Right ventricle myocardium superior (tissue), 1 donor: ENCODE results near the gene NUCB1. TPM values are rescaled to one million over a fixed set of nuclear protein-coding genes. Genes with fewer than 3 reads are reported as not detected.

Source experiments
- ATAC-seq: fragments of 200-7000 bp; cut with Tn5 transposase; one replicate; pipeline ENCODE4 v1.9.1; 2020; ENCODE audit warnings: mild to moderate bottlenecking; ENCODE audit not compliant: poor library complexity
- DNase-seq: peaks from one replicate; pipeline ENCODE4 v3.0.0-alpha.2; 2020
- intact Hi-C: fragments of 100-400 bp; cut with DNase I; formaldehyde crosslinking; loops from one replicate; pipeline ENCODE4 v1.11.2; 2022
- total RNA-seq: library from RNA; stranded (reverse); fragmentation: NEBNext Ultra II Directional; extraction: Animal tissue kit (Norgen Biotek cat#: 25700); gene quantifications from one replicate; pipeline ENCODE4 v1.2.1, GENCODE V29; 2021
- donor health status: DM: no; HTN: yes; CAD: no; lungs with severe emphysema.

Gene NUCB1
- total RNA-seq, 1 donor from 2014 or later: 237 TPM

DNA sequence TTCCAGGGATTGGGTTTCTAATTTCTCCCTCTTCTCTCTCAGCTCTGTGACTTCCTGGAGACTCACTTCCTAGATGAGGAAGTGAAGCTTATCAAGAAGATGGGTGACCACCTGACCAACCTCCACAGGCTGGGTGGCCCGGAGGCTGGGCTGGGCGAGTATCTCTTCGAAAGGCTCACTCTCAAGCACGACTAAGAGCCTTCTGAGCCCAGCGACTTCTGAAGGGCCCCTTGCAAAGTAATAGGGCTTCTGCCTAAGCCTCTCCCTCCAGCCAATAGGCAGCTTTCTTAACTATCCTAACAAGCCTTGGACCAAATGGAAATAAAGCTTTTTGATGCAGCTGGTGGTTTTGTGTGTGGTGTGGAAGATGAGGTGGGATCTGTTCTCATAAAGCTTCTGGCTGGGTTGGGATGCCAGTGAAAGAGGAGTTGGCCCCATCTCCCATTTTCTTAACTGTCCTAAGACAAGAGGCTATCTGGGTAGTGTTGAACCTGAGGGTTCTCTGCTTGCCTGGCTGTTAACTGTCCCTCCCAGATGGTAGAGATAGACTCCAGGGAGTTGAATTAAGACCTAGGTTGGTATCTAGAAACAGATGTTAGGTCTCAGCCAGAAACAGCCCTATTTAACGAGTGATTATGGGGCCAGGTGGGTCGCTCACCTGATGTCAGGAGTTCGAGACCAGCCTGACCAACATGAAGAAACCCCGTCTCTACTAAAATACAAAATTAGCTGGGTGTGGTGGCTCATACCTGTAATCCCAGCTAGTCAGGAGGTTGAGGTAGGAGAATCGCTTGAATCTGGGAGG is 66.6 kb downstream of the NUCB1 start:
- no peak for DNase-seq
- ATAC-seq: no peak
- intact Hi-C loops: loop anchor here (5.0 kb wide), 1 partner anchor 94 kb away; the partner anchor contains the start of gene PPP1R15A

DNA sequence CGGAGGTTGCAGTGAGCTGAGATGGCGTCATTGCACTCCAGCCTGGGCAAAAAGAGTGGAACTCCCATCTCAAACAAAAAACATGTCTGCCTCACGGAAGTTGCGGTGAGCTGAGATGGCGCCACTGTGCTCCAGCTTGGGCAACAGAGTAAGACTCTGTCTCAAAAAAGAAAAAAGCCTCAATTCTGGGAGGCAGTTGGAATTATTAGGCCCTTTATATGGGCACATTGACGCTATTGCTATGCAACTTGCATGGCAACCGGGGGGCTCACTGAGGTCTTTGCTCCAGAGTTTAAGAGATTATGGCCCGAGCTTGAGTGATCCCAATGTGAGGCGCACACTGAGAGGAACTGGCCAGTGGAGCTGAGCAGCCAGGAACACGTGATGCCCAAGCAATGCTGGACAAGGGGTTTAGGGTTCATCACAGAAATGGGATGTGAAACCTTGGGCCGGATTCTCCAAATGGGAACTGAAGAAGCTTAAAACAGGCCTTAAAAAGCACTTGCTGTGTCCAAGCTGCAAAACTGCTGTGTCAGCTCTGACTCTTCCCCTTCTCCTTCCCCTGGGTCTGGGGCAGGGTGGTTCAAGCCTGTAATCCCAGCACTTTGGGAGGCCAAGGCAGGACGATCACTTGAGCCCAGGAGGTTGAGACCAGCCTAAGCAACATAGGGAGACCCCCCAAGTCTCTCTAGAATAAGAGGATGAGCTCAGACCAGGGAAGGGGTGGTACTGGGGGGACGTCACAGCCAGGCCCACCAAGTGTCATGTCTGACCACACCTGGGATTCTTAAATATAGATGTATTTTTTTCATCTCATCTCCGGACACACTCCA is 67.5 kb downstream of the NUCB1 start:
- ATAC-seq (peak; percentile 1), DNase-seq (peak; percentile 61)
- intact Hi-C loops: loop anchor here (5.0 kb wide), 1 partner anchor 95 kb away; the partner anchor contains the start of gene PPP1R15A

DNA sequence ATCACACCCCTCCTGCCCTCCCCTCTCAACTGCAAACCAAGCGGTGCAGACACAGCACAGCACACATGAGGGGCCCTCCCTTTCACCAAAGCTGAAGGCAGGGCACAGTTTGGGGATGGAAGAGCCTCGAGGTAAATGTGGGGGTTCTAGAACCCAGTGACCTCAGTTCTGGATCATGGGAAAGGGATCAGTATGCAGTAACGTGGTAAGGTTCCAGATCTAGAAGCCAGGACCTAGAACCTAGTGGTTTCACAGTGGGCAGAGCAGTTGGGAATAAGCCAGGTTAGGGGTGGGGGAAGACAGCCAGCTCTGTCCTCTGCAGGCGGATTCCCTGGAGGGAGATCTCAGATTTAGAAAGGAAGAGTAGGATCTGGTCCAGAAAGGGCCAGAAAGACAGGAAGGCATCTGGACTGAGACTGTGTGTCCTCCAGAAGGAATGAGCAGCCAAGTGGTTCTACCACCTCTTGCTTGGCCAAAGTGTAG is 68.1 kb downstream of the NUCB1 start:
- DNase-seq (no peak), ATAC-seq (no peak)
- intact Hi-C loops: loop anchor here (5.0 kb wide), 1 partner anchor 96 kb away; the partner anchor contains the start of gene PPP1R15A

DNA sequence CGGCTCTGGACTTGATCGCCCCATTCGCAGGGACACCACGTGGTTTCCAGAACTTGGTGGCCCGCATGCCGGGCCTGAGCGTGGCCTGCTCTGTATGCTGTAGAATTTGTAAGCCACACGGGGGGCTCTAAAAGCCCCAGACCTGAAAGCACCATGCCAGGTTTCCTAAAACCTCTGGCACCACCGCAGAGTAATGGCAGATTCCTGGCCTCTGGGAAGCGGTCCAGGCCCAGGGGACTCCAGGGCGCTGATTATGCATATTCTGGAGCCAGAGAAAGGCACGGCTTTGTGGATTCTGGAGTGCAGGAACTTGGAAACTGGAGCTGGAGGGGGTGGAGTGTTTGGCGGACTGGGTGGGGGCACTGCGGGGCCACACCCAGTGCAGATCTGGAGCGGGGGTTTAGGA is 68.7 kb downstream of the NUCB1 start:
- DNase-seq (peak; percentile 58), ATAC-seq (no peak)
- intact Hi-C loops: loop anchor here (5.0 kb wide), 1 partner anchor 97 kb away; the partner anchor contains the start of gene PPP1R15A

DNA sequence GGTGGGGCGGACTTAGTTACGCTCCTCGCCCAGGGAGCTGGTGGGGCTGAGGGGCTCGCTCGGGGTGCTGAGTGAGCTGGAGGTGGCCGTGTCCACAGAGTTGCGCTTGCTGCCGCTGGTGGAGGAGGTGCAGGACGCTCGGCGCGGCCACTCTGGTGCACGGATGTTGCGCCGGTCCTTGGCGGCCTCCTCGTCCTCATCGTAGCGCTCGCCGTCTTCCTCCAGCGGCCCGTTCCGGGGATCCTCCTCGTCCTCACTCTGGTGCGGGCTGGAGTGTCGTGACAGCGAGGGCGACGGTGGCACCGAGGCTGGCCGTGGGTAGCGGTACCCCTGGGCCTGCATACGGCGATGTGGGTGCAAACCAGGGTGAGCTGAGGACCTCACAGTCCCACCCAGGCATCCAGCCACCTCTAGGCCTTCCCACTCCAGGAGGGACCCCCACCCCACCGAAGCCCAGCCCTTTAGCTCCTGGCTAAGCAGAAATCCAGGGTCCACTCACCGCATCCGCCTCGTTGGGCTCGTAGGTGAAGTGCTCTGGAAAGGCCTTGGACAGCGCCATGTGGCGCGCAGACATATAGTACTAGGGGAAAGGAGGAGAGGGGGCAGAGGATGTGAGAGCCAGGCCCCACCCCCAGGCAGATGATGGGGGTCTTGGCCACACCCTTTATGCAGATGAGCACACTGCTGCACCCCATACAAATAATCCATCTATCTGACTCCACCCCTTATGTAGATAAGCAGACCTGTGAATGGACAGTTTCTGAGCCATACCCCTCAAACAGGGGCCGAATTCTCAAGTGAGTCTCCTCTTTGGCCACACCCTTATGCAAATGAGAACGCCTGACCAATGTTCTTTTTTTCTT is 69.4 kb downstream of the NUCB1 start:
- DNase-seq (no peak), ATAC-seq (no peak)
- intact Hi-C loops: loop anchor here (5.0 to 10.0 kb wide), 2 partner anchors 97 to 165 kb away; partner anchors contain the start of gene PPP1R15A

DNA sequence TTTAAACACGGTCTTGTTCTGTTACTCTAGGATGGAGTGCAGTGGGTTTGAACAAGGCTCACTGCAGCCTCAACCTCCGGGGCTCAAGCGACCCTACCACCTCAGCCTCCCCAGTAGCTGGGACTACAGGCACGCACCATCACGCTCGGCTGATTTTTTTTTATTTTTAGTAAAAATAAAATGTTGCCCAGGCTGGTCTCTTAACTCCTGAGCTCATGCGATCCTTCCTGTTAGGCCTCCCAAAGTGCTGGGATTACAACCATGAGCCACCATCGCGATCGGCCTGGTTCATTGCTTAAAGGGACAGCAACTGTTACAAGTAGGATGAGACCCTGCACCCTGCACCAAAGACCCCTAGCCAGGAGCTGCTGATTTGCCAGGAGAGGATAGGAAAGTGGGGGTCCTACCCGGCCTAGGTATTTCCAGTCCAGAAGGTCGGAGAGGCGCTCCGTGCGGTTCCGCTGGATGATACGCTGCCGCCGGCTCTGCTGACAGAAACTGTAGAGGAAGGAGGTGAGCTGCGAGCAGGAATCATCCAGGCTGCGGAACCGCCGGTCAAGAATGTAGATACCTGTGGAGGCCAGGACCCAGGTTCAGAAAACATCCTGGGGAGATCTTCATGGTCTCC is 70.1 kb downstream of the NUCB1 start:
- no peak for ATAC-seq
- DNase-seq: no peak
- intact Hi-C loops: loop anchor here (10.0 kb wide), 1 partner anchor 165 kb away; no protein-coding TSS in a partner anchor

DNA sequence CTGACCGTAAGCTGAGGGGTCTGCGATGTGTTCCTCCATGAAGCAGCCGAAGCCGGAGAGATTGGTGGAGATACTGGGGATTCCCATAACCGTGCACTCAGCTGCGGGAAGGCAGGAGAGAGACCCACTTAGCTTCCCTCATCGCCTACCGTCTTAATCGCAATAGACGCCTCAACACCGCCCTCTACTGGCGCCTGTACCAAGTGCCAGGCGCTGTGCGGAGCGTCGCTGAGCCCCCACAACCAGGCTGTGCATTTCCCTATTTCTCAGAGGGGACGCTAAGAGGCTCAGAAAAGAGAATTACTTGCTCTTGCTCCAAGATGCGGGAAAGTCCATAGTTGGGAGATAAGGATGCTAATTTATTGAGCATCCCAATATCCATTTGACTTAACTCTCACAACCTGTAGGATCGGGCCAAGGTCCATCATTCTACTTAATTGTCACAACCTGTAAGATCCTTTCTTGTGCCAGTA is 70.8 kb downstream of the NUCB1 start:
- DNase-seq (peak; percentile 91), ATAC-seq (peak; percentile 53)
- intact Hi-C loops: loop anchor here (10.0 kb wide), 1 partner anchor 166 kb away; no protein-coding TSS in a partner anchor

Other genes with a start within 250 kb of the NUCB1 start
- gene NTN5, start 227.3 kb upstream of the NUCB1 start, total RNA-seq: not detected
- gene FUT2, start 204.3 kb upstream of the NUCB1 start, total RNA-seq: not detected
- 4.8 TPM for gene MAMSTR, start 180.6 kb upstream of the NUCB1 start, total RNA-seq
- 15.1 TPM for gene RASIP1, start 159.7 kb upstream of the NUCB1 start, total RNA-seq
- 0.73 TPM for gene IZUMO1, start 153.4 kb upstream of the NUCB1 start, total RNA-seq
- gene FUT1, start 147.7 kb upstream of the NUCB1 start, total RNA-seq: 1.8 TPM
- gene FGF21, start 144.8 kb upstream of the NUCB1 start, total RNA-seq: not detected
- gene BCAT2, start 89.3 kb upstream of the NUCB1 start, total RNA-seq: 59.5 TPM
- gene HSD17B14, start 63.8 kb upstream of the NUCB1 start, total RNA-seq: 1.9 TPM
- 17.7 TPM for gene PLEKHA4, start 31.7 kb upstream of the NUCB1 start, total RNA-seq
- 60.4 TPM for gene PPP1R15A, start 27.9 kb upstream of the NUCB1 start, total RNA-seq
- gene TULP2, start 1.6 kb upstream of the NUCB1 start, total RNA-seq: not detected
- not detected for gene DHDH, start 33.4 kb downstream of the NUCB1 start, total RNA-seq
- gene BAX, start 54.6 kb downstream of the NUCB1 start, total RNA-seq: 21.5 TPM
- 748 TPM for gene FTL, start 65.0 kb downstream of the NUCB1 start, total RNA-seq
- gene GYS1, start 93.0 kb downstream of the NUCB1 start, total RNA-seq: 100 TPM
- 41.7 TPM for gene RUVBL2, start 93.6 kb downstream of the NUCB1 start, total RNA-seq
- gene LHB, start 116.8 kb downstream of the NUCB1 start, total RNA-seq: not detected
- gene CGB3, start 124.0 kb downstream of the NUCB1 start, total RNA-seq: not detected
- not detected for gene CGB2, start 131.6 kb downstream of the NUCB1 start, total RNA-seq
- gene CGB1, start 136.6 kb downstream of the NUCB1 start, total RNA-seq: not detected
- gene CGB5, start 143.5 kb downstream of the NUCB1 start, total RNA-seq: not detected
- gene CGB8, start 148.8 kb downstream of the NUCB1 start, total RNA-seq: not detected
- gene CGB7, start 157.4 kb downstream of the NUCB1 start, total RNA-seq: not detected
- 0.48 TPM for gene NTF4, start 164.5 kb downstream of the NUCB1 start, total RNA-seq
- 0.86 TPM for gene KCNA7, start 172.4 kb downstream of the NUCB1 start, total RNA-seq
- 105 TPM for gene SNRNP70, start 185.1 kb downstream of the NUCB1 start, total RNA-seq
- 21.3 TPM for gene LIN7B, start 214.1 kb downstream of the NUCB1 start, total RNA-seq
- gene C19orf73, start 218.8 kb downstream of the NUCB1 start, total RNA-seq: 1.3 TPM
- gene PPFIA3, start 219.2 kb downstream of the NUCB1 start, total RNA-seq: 5.0 TPM